ENCODE data around the gene CLPTM1L. TPM values are rescaled to one million over a fixed set of nuclear protein-coding genes. Genes with fewer than 3 reads are reported as not detected.

Gene CLPTM1L
- polyA plus RNA-seq, 3 donors = 14.1 to 76.2 (median 35.0) TPM

DNA sequence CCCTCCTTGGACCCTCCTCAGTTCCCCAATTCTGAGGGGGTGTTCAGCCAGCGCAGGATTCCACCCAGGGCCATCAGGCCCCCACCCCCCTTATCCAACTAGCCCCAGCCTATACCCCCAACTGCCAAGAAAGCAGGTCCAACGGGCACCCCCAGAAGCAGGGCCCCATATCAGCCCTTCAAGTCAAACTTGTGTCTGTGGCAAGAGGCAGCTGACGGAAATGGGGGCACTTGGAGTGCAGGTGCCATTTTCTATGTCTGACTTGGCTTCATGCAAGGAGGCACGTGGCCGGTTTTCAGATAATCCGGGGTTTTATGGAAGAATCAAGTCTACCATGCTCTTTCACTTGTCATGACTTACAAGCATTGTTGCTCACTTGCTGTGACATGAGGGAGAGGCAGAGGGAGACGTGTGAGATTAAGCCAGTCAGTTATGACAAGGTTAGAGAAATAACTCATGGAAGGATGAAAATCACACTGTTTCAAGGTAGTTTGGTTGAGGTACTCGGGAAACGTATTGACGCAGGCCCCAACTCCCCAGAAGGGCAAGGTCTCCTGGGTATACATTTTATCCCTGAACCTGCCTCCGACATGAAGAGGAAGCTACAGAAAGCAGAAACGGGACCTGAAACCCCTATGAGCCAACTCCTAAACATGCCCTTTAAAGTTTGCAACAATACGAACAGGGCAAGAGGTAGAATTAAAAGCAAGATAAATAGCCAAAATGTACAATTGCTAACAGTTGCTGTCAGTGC is 26.5 kb upstream of the CLPTM1L start:
- no peaks in the 10 kb centered on the region for H4K20me1 ChIP-seq (ENCODE audit: insufficient read depth, low read length)
- Mint-ChIP-seq H3K36me3 (no peaks in the 10 kb centered on the region), H3K27me3 (ENCODE audit: low read depth in 3 of 3) (peaks cover 14 to 23% (median 19%) of the 10 kb centered on the region in 3 donors), H3K4me3 (no peak overlapping the region), H3K9me3 (no peaks in the 10 kb centered on the region), H3K4me1 (peaks cover 4% of the 10 kb centered on the region), H3K27ac (no peak overlapping the region)
- no peak overlapping the region for H3K4me2 ChIP-seq (replicated peaks; ENCODE audit: extremely low read depth, low read length, poor library complexity, severe bottlenecking)
- no peak overlapping the region for H3K27ac ChIP-seq (ENCODE audit: low read depth in 1 of 2, low read length in 2 of 2)
- H3K4me3 ChIP-seq (replicated peaks in 1 of 3; ENCODE audit: low read depth in 2 of 3, low read length in 3 of 3) = no peak overlapping the region
- H3K36me3 ChIP-seq (replicated peaks in 1 of 2; ENCODE audit: control insufficient read depth in 1 of 2, insufficient read depth in 2 of 2, low read length in 2 of 2) = no peaks in the 10 kb centered on the region
- no peaks in the 10 kb centered on the region for H3K27me3 ChIP-seq (ENCODE audit: control insufficient read depth in 2 of 2, insufficient read depth in 2 of 2, low read length in 2 of 2)
- no peaks in the 10 kb centered on the region for H3K4me1 ChIP-seq (ENCODE audit: control insufficient read depth in 1 of 2, insufficient read depth in 2 of 2, low read length in 2 of 2)
- H3K9ac ChIP-seq (ENCODE audit: insufficient read depth, low read length, poor library complexity, severe bottlenecking) = no peak overlapping the region
- 70% methylated on average over 7 of the region's 13 CpGs for WGBS (ENCODE audit: insufficient coverage)
- DNase-seq = no peak
- no peak for TF ChIP-seq CTCF (IDR thresholded peaks at IDR 0.05)
- intact Hi-C loops (cut with micrococcal nuclease) = no loop called here
- H2AFZ ChIP-seq (ENCODE audit: insufficient read depth, low read depth, low read length, poor library complexity, severe bottlenecking) = no peak overlapping the region
- no peaks in the 10 kb centered on the region for H3K9me3 ChIP-seq (replicated peaks in 1 of 2; ENCODE audit: control insufficient read depth in 1 of 2, insufficient read depth in 1 of 2, low read length in 2 of 2)
- H3K79me2 ChIP-seq (ENCODE audit: insufficient read depth, low read length) = no peaks in the 10 kb centered on the region

GRCh38 chr5:1370006-1370405 is 25.1 kb upstream of the CLPTM1L start:
- Mint-ChIP-seq H3K36me3 (no peaks in the 10 kb centered on the region), H3K4me3 (no peak overlapping the region), H3K27ac (no peak overlapping the region), H3K27me3 (ENCODE audit: low read depth in 3 of 3) (peaks cover 12 to 26% (median 16%) of the 10 kb centered on the region in 3 donors), H3K4me1 (peaks cover 4% of the 10 kb centered on the region), H3K9me3 (no peaks in the 10 kb centered on the region)
- Histone ChIP-seq H4K20me1 (ENCODE audit: insufficient read depth, low read length) (no peaks in the 10 kb centered on the region), H3K4me1 (ENCODE audit: control insufficient read depth in 1 of 2, insufficient read depth in 2 of 2, low read length in 2 of 2) (no peaks in the 10 kb centered on the region), H3K79me2 (ENCODE audit: insufficient read depth, low read length) (no peaks in the 10 kb centered on the region), H3K4me2 (replicated peaks; ENCODE audit: extremely low read depth, low read length, poor library complexity, severe bottlenecking) (no peak overlapping the region), H3K27me3 (ENCODE audit: control insufficient read depth in 2 of 2, insufficient read depth in 2 of 2, low read length in 2 of 2) (no peaks in the 10 kb centered on the region), H3K27ac (ENCODE audit: low read depth in 1 of 2, low read length in 2 of 2) (no peak overlapping the region), H3K4me3 (replicated peaks in 1 of 3; ENCODE audit: low read depth in 2 of 3, low read length in 3 of 3) (no peak overlapping the region), H2AFZ (ENCODE audit: insufficient read depth, low read depth, low read length, poor library complexity, severe bottlenecking) (no peak overlapping the region), H3K36me3 (replicated peaks in 1 of 2; ENCODE audit: control insufficient read depth in 1 of 2, insufficient read depth in 2 of 2, low read length in 2 of 2) (no peaks in the 10 kb centered on the region), H3K9me3 (replicated peaks in 1 of 2; ENCODE audit: control insufficient read depth in 1 of 2, insufficient read depth in 1 of 2, low read length in 2 of 2) (no peaks in the 10 kb centered on the region), H3K9ac (ENCODE audit: insufficient read depth, low read length, poor library complexity, severe bottlenecking) (no peak overlapping the region)
- no peak for TF ChIP-seq CTCF (IDR thresholded peaks at IDR 0.05)
- WGBS (ENCODE audit: insufficient coverage) = 96% methylated on average over 3 of the region's 7 CpGs
- intact Hi-C loops (cut with micrococcal nuclease) = no loop called here
- no peak for DNase-seq
